Pancreas (tissue), 10 donors: ENCODE data around the gene PIK3C2A. TPM values are rescaled to one million over a fixed set of nuclear protein-coding genes. Genes with fewer than 3 reads are reported as not detected.

ENCODE experiments used
- ATAC-seq, 4 donors: fragments of 200-7000 bp; cut with Tn5 transposase; one replicate each; pipeline versions ENCODE4 v1.8.0 to v1.9.1; 2020; ENCODE audit warnings: mild to moderate bottlenecking in 4 of 4, moderate library complexity in 4 of 4
- DNase-seq, 6 donors: peaks; one replicate each; pipeline ENCODE4 v3.0.0-alpha.2; 2020
- FAIRE-seq: peaks from 2 replicates; lab custom pipeline; 2012; peaks lifted over from hg19 to GRCh38; lab: Jason Lieb, UNC
- H3K27ac ChIP-seq, 4 donors: fragments of 200-600 bp; sonication (generic); 1 replicate in 3 of 4; 2 replicates in 1 of 4; pipeline versions ENCODE4 v1.5.0 to v1.8.0; 2020
- H3K27me3 ChIP-seq, 4 donors: fragments of 200-600 bp; one replicate each; pipeline ENCODE4 v1.8.0; 2021
- H3K36me3 ChIP-seq, 3 donors: fragments of 200-600 bp; sonication (generic) in 1 of 3; one replicate each; pipeline versions ENCODE4 v1.5.0 to v1.8.0; 2020 to 2021
- H3K4me1 ChIP-seq, 3 donors: fragments of 200-600 bp; one replicate each; pipeline ENCODE4 v1.8.0; 2021
- H3K4me3 ChIP-seq, 4 donors: fragments of 200-600 bp; sonication (generic) in 2 of 4; one replicate each; pipeline versions ENCODE4 v1.5.0 to v1.8.0; 2020 to 2021
- H3K9me3 ChIP-seq, 4 donors: fragments of 200-600 bp; one replicate each; pipeline ENCODE4 v1.8.0; 2021
- WGBS, 2 donors: extraction: QIAGEN DNeasy Blood & Tissue Kit; methylation state at CpG; one replicate each; pipeline ENCODE4 v1.1.7; 2013; 5-methylcytosine and 5-hydroxymethylcytosine counted together
- intact Hi-C, 3 donors: fragments of 100-400 bp; cut with DNase I; formaldehyde crosslinking; loops; one replicate each; pipeline versions ENCODE4 v1.11.1 to v1.14.2; 2022
- polyA plus RNA-seq, 2 donors: library from polyadenylated mRNA; stranded (reverse); fragments of 200-250 nt; gene quantifications; one replicate each; pipeline ENCODE4 v1.2.3, GENCODE V29; 2013
- total RNA-seq, 6 donors: library from RNA; stranded (reverse); fragmentation: NEBNext Ultra II Directional in 4 of 6; extraction: Animal tissue kit (Norgen Biotek cat#: 25700) in 4 of 6; gene quantifications; one replicate each; pipeline versions ENCODE4 v1.2.1 to v1.2.4, GENCODE V29; 2021 to 2023
- TF ChIP-seq, protein P1 (sequence below), 4 donors: fragments of 200-600 bp; sonication (generic) in 3 of 4; IDR thresholded peaks; one replicate each; pipeline versions ENCODE4 v1.5.0 to v1.8.0; 2021; ENCODE audit warnings: antibody characterized with exemption in 4 of 4
- donor health status: healthy with polysubstance abuse.
- donor health status: DM: no; HTN: no; CAD: no; lungs with moderate emphysema.
- donor health status: DM: no; HTN: no; CAD: no.
- donor health status: control.
- donor health status: control.
- donor health status: Bipolar disorder and iron deficiency.
- donor health status: DM: yes; HTN: yes; CAD: no.
- donor health status: DM: no; HTN: no; CAD: no.
- donor health status: DM: no; HTN: no; CAD: no.
- donor health status: DM: yes; HTN: yes; CAD: no.

Gene PIK3C2A
- total and polyA plus RNA-seq, 8 donors, result 5.4 to 33.2 (median 22.8) TPM

DNA sequence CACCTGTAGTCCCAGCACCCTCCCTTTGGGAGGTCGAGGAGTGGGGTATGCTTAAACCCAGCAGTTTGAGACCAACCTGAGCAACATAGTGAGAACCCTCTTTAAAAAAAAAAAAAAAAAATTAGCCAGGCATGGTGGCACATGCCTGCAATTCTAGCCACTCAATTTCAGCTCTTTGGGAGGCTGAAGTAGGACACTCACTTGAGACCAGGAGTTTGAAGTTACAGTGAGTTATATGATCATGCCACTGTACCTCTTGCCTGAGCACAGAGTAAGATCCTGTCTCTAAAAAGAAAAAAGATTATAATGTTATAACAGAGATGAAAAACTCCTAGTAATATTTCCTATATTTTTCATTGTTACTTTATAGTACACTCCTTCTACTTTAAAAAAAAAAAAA is 23.9 kb downstream of the PIK3C2A start:
- FAIRE-seq, result no peak

DNA sequence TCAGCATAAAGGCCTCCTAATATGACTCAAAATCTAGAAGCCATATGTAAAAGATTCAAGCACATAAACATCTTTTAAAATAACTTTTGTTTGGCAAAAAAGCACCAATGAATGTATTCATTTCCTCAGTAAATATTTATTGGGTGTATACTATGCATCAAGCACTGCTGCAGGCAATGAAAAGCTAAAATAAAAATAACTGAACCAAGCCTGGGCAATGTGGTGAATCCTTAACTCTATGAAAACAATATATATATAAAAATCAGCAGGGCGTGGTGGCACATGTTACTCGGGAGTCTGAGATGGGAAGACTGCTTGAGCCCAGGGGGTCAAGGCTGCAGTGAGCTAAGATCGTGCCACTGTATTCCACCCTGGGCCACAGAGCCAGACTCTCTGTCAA is 27.8 kb downstream of the PIK3C2A start:
- no peaks in the 10 kb centered on the region for H3K36me3 ChIP-seq
- H3K4me1 ChIP-seq, result peaks cover 0 to 3% (median 0%) of the 10 kb centered on the region in 3 donors
- no peaks in the 10 kb centered on the region for H3K27me3 ChIP-seq
- no peak for ATAC-seq
- no peak for DNase-seq
- TF ChIP-seq, protein P1, sequence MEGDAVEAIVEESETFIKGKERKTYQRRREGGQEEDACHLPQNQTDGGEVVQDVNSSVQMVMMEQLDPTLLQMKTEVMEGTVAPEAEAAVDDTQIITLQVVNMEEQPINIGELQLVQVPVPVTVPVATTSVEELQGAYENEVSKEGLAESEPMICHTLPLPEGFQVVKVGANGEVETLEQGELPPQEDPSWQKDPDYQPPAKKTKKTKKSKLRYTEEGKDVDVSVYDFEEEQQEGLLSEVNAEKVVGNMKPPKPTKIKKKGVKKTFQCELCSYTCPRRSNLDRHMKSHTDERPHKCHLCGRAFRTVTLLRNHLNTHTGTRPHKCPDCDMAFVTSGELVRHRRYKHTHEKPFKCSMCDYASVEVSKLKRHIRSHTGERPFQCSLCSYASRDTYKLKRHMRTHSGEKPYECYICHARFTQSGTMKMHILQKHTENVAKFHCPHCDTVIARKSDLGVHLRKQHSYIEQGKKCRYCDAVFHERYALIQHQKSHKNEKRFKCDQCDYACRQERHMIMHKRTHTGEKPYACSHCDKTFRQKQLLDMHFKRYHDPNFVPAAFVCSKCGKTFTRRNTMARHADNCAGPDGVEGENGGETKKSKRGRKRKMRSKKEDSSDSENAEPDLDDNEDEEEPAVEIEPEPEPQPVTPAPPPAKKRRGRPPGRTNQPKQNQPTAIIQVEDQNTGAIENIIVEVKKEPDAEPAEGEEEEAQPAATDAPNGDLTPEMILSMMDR (IDR thresholded peaks at IDR 0.05), result no peak
- no peak for FAIRE-seq
- no peaks in the 10 kb centered on the region for H3K9me3 ChIP-seq
- no peak overlapping the region for H3K4me3 ChIP-seq
- 75 to 83% methylated on average over 3 of the region's 3 CpGs for WGBS, 2 donors
- intact Hi-C loops, result no loop called here
- H3K27ac ChIP-seq, result no peak overlapping the region

More for the DNA sequence above, 23.9 kb downstream of the PIK3C2A start:
- no peaks in the 10 kb centered on the region for H3K36me3 ChIP-seq
- H3K4me1 ChIP-seq, result no peaks in the 10 kb centered on the region
- no peaks in the 10 kb centered on the region for H3K9me3 ChIP-seq
- WGBS, 2 donors, result 81 to 100% methylated on average over 1 of the region's 1 CpG
- no peak for ATAC-seq
- no peak for DNase-seq
- TF ChIP-seq, protein P1 (IDR thresholded peaks at IDR 0.05), result no peak
- H3K4me3 ChIP-seq, result no peak overlapping the region
- H3K27ac ChIP-seq, result no peak overlapping the region
- intact Hi-C loops, result no loop called here
- no peaks in the 10 kb centered on the region for H3K27me3 ChIP-seq

DNA sequence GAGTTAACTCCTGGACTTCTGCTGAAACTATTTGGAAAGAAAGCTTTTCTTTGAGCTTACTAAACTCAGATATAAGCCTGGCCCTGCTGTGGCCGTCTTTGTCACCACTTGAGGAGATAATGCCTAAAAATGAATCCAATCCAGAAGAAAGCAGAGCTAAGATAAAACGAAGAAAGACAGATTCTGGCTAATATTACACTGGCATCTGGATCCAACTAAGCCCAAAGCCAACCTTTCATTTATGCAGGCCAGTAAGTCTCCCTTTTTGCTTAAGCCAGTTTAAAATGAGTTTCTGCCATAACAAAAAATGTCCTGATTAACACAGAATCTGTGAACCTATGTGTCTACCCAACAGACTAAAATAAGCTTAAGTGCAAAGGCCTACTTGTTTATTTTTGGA is 34.5 kb downstream of the PIK3C2A start:
- ATAC-seq (no peak), FAIRE-seq (no peak)

DNA sequence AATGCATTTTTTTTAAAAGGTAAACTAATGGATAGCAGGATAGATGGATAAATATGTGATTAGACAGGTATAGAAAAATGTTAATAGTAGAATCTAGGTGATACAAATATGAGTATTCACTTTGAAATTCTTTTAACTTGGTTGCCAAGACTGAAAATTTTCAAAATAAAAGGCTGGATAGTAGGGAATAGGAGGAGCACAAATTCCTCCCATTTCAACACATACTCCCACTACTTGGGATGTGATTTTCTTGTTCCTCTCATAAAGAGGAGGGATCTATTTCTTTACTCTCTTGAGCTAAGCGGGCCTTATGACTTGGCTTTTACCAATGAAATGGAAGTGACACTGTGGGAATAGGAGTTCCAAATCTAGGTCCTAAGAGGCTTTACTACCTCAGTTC is 35.9 kb downstream of the PIK3C2A start:
- Histone ChIP-seq H3K27me3 (no peaks in the 10 kb centered on the region), H3K27ac (no peak overlapping the region), H3K9me3 (no peaks in the 10 kb centered on the region), H3K4me1 (peaks cover 0 to 3% (median 0%) of the 10 kb centered on the region in 3 donors), H3K4me3 (no peak overlapping the region), H3K36me3 (no peaks in the 10 kb centered on the region)
- 94 to 97% methylated on average over 1 of the region's 1 CpG for WGBS, 2 donors
- FAIRE-seq (no peak), ATAC-seq (peak in 1 of 4 donors; percentile 38), DNase-seq (no peak)
- TF ChIP-seq, protein P1 (IDR thresholded peaks at IDR 0.05), result no peak
- intact Hi-C loops, result no loop called here

More for the DNA sequence above, 34.5 kb downstream of the PIK3C2A start:
- Histone ChIP-seq H3K36me3 (no peaks in the 10 kb centered on the region), H3K4me3 (no peak overlapping the region), H3K9me3 (no peaks in the 10 kb centered on the region), H3K27me3 (no peaks in the 10 kb centered on the region), H3K4me1 (peaks cover 0 to 3% (median 0%) of the 10 kb centered on the region in 3 donors), H3K27ac (no peak overlapping the region)
- no peak for DNase-seq
- intact Hi-C loops, result no loop called here
- 66 to 73% methylated on average over 2 of the region's 2 CpGs for WGBS, 2 donors
- TF ChIP-seq, protein P1 (IDR thresholded peaks at IDR 0.05), result no peak

DNA sequence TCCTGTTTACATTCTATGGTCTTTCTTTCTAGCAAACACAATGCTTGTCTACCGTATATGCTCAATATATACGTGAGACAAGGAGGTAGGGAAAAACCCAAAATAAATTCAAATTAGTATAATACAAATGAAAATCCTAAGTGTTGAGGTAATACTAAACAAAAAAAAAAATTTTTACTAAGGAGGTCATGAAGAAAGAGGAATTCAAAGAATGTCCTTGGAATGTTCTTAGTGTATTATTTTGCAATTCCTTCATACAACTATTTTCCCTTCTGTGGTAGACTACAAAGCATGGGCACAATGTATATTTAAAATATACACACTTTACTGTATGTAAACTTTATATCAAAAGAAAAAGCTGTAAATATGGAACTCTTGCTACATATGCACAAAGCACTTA is 36.4 kb downstream of the PIK3C2A start:
- Histone ChIP-seq H3K4me3 (no peak overlapping the region), H3K27ac (no peak overlapping the region), H3K9me3 (no peaks in the 10 kb centered on the region), H3K36me3 (no peaks in the 10 kb centered on the region), H3K4me1 (peaks cover 0 to 3% (median 0%) of the 10 kb centered on the region in 3 donors), H3K27me3 (no peaks in the 10 kb centered on the region)
- DNase-seq (no peak), FAIRE-seq (no peak), ATAC-seq (no peak)
- TF ChIP-seq, protein P1 (IDR thresholded peaks at IDR 0.05), result no peak
- intact Hi-C loops, result no loop called here
- WGBS, 2 donors, result 73 to 80% methylated on average over 2 of the region's 2 CpGs
